BJ (cell line): ENCODE data around the gene CACNA1E. TPM values are rescaled to one million over a fixed set of nuclear protein-coding genes. Genes with fewer than 3 reads are reported as not detected.
"Not testable (repeated sequence)": the region's sequence is repeated elsewhere in the genome, so short reads cannot be mapped to it uniquely, and the experiment has no call there.

Experiments used
- CTCF ChIA-PET: fragments of 350-600 bp; formaldehyde crosslinking; extraction: SDS; loops from one replicate; lab custom pipeline; 2021; ENCODE audit warnings: antibody characterized with exemption, inconsistent platforms; lab: Yijun Ruan, JAX
- POLR2A ChIA-PET: fragments of 300-600 bp; sonication (Branson Sonifier 250); formaldehyde crosslinking; extraction: SDS; loops from one replicate; lab custom pipeline; 2021; ENCODE audit warnings: antibody characterized with exemption; lab: Charles Lee
- DNase-seq: peaks from one replicate; pipeline ENCODE4 v3.0.0-alpha.2; 2011; ENCODE audit warnings: low read depth
- H3K27me3 ChIP-seq: 2 replicates; pipeline ENCODE4 v1.6.0; 2011; ENCODE audit warnings: low read length; ENCODE audit not compliant: control insufficient read depth, insufficient read depth
- H3K36me3 ChIP-seq: 2 replicates; pipeline ENCODE4 v1.5.1; 2011; ENCODE audit warnings: low read length; ENCODE audit not compliant: control insufficient read depth, insufficient read depth
- H3K4me3 ChIP-seq: 2 replicates; pipeline ENCODE4 v1.5.1; 2011; ENCODE audit warnings: low read depth, mild to moderate bottlenecking, control low read depth, low read length
- polyA plus RNA-seq: library from polyadenylated mRNA; depleted of rRNA; stranded (reverse); fragments of >200 nt; gene quantifications from 2 replicates; pipeline ENCODE4 v1.2.3, GENCODE V29; 2011
- small RNA-seq: library from RNA; depleted of rRNA; stranded (forward); fragments of <200 nt; gene quantifications from one replicate; pipeline ENCODE3, GENCODE V24; 2012; ENCODE audit warnings: low replicate concordance, low read depth; ENCODE audit not compliant: insufficient read length
- TF ChIP-seq, protein P1 (sequence below): IDR thresholded peaks from 2 replicates; pipeline ENCODE4 v1.5.1; 2011; ENCODE audit warnings: low read depth, mild to moderate bottlenecking, control low read depth, inconsistent platforms, low read length, moderate library complexity; ENCODE audit not compliant: insufficient read depth

CACNA1E gene
- polyA plus RNA-seq, 1 experiment = not detected

DNA sequence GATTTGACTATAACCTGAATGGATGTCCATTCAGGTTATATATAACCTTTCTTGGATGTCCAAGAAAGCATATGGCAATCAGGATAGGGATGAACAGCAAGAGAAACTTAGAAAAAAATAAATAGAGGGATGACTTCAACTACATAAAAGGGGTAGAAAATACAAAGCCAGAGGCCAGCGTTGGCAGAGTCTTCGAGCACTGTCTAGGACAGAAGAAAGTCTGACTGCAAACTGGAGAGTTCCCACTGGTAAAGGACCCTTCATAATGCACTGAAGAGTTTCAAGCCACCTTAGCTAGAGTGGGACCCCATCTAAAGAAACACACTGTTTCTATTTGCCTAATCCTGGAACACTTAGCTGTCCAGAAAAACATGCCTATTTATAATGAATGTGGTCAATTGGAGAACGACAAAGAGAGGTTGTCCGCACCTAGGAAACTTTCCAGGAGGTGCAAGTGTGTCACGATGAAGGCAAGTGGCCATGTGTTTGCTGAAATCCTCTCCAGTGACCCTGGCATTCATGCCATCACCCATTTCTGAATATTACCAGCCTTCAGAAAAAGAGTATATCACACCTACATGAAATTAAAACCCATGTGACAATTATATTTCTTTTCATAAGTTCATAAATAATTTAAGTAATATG, 362.8 kb downstream of the CACNA1E start:
- no peaks in the 10 kb centered on the region for H3K36me3 ChIP-seq
- no peaks in the 10 kb centered on the region for H3K27me3 ChIP-seq
- H3K4me3 ChIP-seq = no peak overlapping the region
- no peak for DNase-seq
- ChIA-PET POLR2A (no interaction called here), CTCF (no interaction called here)
- TF ChIP-seq, protein P1, sequence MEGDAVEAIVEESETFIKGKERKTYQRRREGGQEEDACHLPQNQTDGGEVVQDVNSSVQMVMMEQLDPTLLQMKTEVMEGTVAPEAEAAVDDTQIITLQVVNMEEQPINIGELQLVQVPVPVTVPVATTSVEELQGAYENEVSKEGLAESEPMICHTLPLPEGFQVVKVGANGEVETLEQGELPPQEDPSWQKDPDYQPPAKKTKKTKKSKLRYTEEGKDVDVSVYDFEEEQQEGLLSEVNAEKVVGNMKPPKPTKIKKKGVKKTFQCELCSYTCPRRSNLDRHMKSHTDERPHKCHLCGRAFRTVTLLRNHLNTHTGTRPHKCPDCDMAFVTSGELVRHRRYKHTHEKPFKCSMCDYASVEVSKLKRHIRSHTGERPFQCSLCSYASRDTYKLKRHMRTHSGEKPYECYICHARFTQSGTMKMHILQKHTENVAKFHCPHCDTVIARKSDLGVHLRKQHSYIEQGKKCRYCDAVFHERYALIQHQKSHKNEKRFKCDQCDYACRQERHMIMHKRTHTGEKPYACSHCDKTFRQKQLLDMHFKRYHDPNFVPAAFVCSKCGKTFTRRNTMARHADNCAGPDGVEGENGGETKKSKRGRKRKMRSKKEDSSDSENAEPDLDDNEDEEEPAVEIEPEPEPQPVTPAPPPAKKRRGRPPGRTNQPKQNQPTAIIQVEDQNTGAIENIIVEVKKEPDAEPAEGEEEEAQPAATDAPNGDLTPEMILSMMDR = no peak

- TF ChIP-seq, protein P1 = no peak
- ChIA-PET CTCF (no interaction called here), POLR2A (no interaction called here)
- no peak for DNase-seq
- Histone ChIP-seq H3K36me3 (no peaks in the 10 kb centered on the region), H3K27me3 (no peaks in the 10 kb centered on the region), H3K4me3 (no peak overlapping the region)
These were observed 363.4 kb downstream of the CACNA1E start for GRCh38 chr1:181846681-181847080.

GRCh38 chr1:181849071-181849470, 365.8 kb downstream of the CACNA1E start:
- POLR2A ChIA-PET = no interaction called here
- no peak for DNase-seq
- no peaks in the 10 kb centered on the region for H3K27me3 ChIP-seq
- no peaks in the 10 kb centered on the region for H3K36me3 ChIP-seq
- TF ChIP-seq, protein P1 = no peak
- CTCF ChIA-PET = no interaction called here
- no peak overlapping the region for H3K4me3 ChIP-seq

- H3K27me3 ChIP-seq, CTCF ChIA-PET, POLR2A ChIA-PET, DNase-seq, H3K36me3 ChIP-seq, H3K4me3 ChIP-seq: not testable (repeated sequence)
These were observed 370.9 kb downstream of the CACNA1E start for GRCh38 chr1:181854212-181854611.

- TF ChIP-seq, protein P1 = no peak
- H3K36me3 ChIP-seq = no peaks in the 10 kb centered on the region
- no peaks in the 10 kb centered on the region for H3K27me3 ChIP-seq
- CTCF ChIA-PET = no interaction called here
- no peak overlapping the region for H3K4me3 ChIP-seq
- POLR2A ChIA-PET = no interaction called here
- no peak for DNase-seq
These were observed 372.1 kb downstream of the CACNA1E start for GRCh38 chr1:181855380-181855779.

Small RNAs within 50 kb of the gene (small RNA-seq; reads per million reads assigned to genes)
- not detected for gene RF00017
- gene RNA5SP70 = not detected
